ENCODE data around the gene BRD3OS. TPM values are rescaled to one million over a fixed set of nuclear protein-coding genes. Genes with fewer than 3 reads are reported as not detected.

BRD3OS gene
- total RNA-seq, 1 donor: 26.2 TPM

DNA sequence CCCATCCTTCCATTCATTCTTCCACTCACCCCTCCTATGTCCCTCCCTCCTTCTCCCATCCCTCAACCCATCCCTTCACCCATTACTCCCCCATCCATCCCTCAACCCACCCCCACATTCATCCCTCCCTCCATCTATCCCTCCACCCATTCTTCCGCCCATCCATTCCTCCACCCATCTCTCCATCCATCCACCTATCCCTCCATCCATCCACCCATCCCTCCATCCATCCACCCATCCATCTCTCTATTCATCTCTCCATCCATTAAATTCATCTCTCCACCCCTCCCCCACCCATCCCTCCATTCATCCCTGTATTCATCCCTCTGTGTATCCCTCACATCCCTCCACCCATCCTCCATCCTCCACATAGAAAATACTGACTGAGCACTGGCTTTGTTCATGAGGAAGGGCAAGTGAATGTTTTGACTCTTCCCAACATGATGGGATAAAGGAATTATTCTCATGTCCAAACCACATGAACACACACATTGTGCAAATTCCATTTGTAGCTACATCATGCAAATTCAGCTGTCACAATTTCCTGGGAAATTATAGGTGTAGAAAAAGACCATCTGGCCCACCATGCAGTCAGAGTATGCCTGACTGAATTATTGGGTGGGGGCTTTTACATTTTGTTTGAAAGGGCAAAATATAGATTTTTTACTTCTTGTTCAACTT, 26.2 kb upstream of the BRD3OS start:
- no peak overlapping the region for H3K4me3 ChIP-seq (ENCODE audit: low read depth, low read length)
- peak; percentile 48 for DNase-seq (ENCODE audit: low read depth)
- TF ChIP-seq CTCF (IDR thresholded peaks at IDR 0.05; ENCODE audit: insufficient read depth, low read length): no peak

DNA sequence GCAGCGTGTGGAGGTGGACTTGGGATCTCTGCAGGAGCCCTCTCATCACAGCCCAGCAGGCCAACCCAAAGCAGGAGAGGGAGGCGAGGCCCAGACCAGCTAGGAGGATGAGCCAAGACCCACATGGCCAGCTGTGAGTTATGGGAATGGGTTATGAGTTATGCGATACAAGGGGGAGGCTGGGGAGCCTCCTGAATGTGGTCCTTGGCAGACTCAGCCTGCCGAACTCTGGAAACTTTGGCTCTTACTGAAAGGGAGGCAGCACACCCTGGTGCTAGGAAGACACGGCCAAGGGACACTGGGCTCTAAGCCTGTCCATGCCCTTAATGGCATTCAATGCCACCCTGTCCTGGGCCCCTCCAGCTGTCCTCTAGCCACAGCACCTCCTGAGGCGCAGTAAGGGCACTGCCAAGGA, 25.4 kb upstream of the BRD3OS start:
- no peak for TF ChIP-seq CTCF (IDR thresholded peaks at IDR 0.05; ENCODE audit: insufficient read depth, low read length)
- no peak for DNase-seq (ENCODE audit: low read depth)
- no peak overlapping the region for H3K4me3 ChIP-seq (ENCODE audit: low read depth, low read length)

DNA sequence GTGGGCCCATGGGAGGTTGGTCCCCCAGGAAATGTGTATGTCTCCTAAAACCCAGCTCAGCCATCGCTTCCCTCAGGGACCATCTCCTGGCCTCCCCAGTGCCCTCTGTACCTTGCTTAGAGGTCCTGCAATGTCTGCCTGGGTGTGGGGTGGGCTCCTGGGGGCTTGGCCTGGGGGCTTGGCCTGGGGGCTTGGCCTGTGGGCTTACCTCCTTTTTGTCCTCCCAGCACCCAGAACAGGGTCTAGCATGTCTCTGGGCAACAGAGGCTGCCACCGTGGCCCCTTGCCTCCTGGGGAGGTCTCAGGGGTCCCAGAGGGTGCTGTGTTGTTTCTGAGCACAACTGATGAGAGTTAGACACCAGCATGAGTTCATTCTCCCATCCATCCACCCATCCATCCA, 22.5 kb upstream of the BRD3OS start:
- H3K4me3 ChIP-seq (ENCODE audit: low read depth, low read length): no peak overlapping the region
- no peak for DNase-seq (ENCODE audit: low read depth)
- TF ChIP-seq CTCF (IDR thresholded peaks at IDR 0.05; ENCODE audit: insufficient read depth, low read length): no peak

- TF ChIP-seq CTCF (IDR thresholded peaks at IDR 0.05; ENCODE audit: insufficient read depth, low read length): no peak
- DNase-seq (ENCODE audit: low read depth): no peak
- H3K4me3 ChIP-seq (ENCODE audit: low read depth, low read length): no peak overlapping the region
Observed at GRCh38 chr9:134003237-134003636, 22.0 kb upstream of the BRD3OS start.

DNA sequence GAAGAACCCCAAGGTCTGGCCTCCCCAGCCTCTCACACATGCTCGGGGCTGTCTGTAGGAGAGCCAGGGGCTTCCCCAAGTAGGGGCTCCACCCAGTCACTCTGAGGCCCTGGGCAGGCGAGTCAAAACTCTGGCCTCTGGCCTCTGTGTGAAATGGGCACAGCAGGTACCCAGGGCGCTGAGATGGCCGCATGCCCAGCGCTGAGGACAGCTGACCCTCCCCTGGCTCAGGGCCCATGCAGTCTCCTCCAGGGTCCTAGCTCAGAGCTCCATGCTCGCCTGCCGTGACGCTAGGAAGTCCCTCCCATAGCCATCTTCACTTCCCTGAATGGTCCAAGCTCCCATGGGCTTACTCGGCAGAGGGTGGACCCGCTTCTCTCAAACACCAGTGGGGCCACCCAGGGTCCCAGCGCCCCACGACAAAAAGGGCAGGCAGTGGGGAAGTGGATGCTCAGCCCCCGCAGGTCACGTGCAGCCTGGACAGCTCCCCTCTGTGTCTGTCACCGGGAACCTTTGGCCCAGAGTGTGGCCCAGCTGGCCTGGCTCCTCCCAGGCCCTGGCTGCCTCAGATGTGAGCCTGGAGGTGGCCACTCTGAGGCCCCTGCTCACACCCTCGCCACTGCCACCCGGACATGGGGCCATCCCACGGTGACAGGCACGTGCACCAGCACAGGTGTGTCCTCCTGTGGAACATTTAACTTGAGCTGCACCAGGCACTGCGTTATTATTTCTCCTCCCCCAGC, 21.0 kb upstream of the BRD3OS start:
- no peak for DNase-seq (ENCODE audit: low read depth)
- TF ChIP-seq CTCF (IDR thresholded peaks at IDR 0.05; ENCODE audit: insufficient read depth, low read length): no peak
- H3K4me3 ChIP-seq (ENCODE audit: low read depth, low read length): no peak overlapping the region

GRCh38 chr9:134004881-134005280, 20.4 kb upstream of the BRD3OS start:
- no peak for TF ChIP-seq CTCF (IDR thresholded peaks at IDR 0.05; ENCODE audit: insufficient read depth, low read length)
- H3K4me3 ChIP-seq (ENCODE audit: low read depth, low read length): no peak overlapping the region
- DNase-seq (ENCODE audit: low read depth): no peak
